Measurements from ENCODE around the gene DET1.
"Not testable (repeated sequence)": the region's sequence is repeated elsewhere in the genome, so short reads cannot be mapped to it uniquely, and the experiment has no call there.

DET1 gene

DNA sequence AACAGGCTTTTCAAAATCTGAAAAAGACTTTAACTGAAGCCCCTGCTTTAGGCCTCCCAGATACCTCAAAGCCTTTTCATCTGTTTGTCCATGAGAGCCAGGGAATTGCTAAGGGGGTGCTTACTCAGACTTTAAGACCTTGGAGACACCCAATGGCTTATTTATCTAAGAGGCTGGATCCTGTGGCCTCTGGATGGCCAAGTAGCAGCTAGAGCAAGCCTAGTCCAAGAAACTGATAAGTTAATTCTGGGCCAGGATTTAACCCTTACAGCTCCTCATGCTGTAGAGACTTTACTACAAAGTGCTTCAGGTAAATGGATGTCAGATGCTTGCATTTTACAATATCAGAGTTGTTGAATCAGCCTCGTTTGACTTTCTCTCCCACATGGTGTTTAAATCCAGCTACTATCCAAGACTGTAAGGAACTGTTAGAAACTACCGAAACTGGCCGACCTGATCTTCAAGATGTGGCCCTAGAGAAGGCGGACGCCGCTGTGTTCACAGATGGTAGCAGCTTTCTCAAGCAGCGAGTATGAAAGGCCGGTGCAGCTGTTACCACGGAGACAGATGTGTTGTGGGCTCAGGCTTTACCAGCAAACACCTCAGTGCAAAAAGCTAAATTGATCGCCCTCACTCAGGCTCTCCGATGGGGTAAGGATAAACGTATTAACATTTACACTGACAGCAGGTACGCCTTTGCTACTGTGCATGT lies 3.3 kb downstream of the DET1 start:
- Histone ChIP-seq H3K4me3 (ENCODE audit: low read length) (no peak overlapping the region), H3K27ac (ENCODE audit: low read depth, low read length) (no peak overlapping the region), H4K20me1 (ENCODE audit: control insufficient read depth, insufficient read depth, low read depth, low read length) (no peaks in the 10 kb centered on the region), H3K9me3 (ENCODE audit: control insufficient read depth, insufficient read depth, low read length) (no peaks in the 10 kb centered on the region; the same call in 1 of the 2 replicates), H3K79me2 (ENCODE audit: control insufficient read depth, low read length) (peaks cover 15% of the 10 kb centered on the region), H3K4me1 (ENCODE audit: control insufficient read depth, low read length) (peaks cover 10% of the 10 kb centered on the region), H3K27me3 (ENCODE audit: control insufficient read depth, low read length) (no peaks in the 10 kb centered on the region), H3K9me2 (replicated peaks; ENCODE audit: control insufficient read depth, low read length) (no peaks in the 10 kb centered on the region), H3F3A (ENCODE audit: control insufficient read depth, insufficient read depth) (no peaks in the 10 kb centered on the region), H3K36me3 (ENCODE audit: control insufficient read depth, low read length) (peaks cover 6% of the 10 kb centered on the region; the same call in 1 of the 2 replicates), H3K4me2 (ENCODE audit: low read length) (no peak overlapping the region)
- no peak for TF ChIP-seq CTCF (IDR thresholded peaks at IDR 0.05; ENCODE audit: low read depth, low read length, poor library complexity, severe bottlenecking)
- no peak for TF ChIP-seq EZH2phosphoT487 (IDR thresholded peaks at IDR 0.05; ENCODE audit: borderline replicate concordance, low read length)

GRCh38 chr15:88542342-88542733 lies 4.1 kb downstream of the DET1 start:
- Histone ChIP-seq H3F3A (ENCODE audit: control insufficient read depth, insufficient read depth) (no peaks in the 10 kb centered on the region), H3K27me3 (ENCODE audit: control insufficient read depth, low read length) (no peaks in the 10 kb centered on the region), H3K9me3 (ENCODE audit: control insufficient read depth, insufficient read depth, low read length) (no peaks in the 10 kb centered on the region; the same call in 1 of the 2 replicates), H3K36me3 (ENCODE audit: control insufficient read depth, low read length) (peaks cover 6% of the 10 kb centered on the region; the same call in 1 of the 2 replicates), H3K9me2 (replicated peaks; ENCODE audit: control insufficient read depth, low read length) (no peaks in the 10 kb centered on the region), H4K20me1 (ENCODE audit: control insufficient read depth, insufficient read depth, low read depth, low read length) (no peaks in the 10 kb centered on the region), H3K4me3 (ENCODE audit: low read length) (no peak overlapping the region), H3K4me2 (ENCODE audit: low read length) (no peak overlapping the region), H3K4me1 (ENCODE audit: control insufficient read depth, low read length) (peaks cover 10% of the 10 kb centered on the region), H3K27ac (ENCODE audit: low read depth, low read length) (no peak overlapping the region), H3K79me2 (ENCODE audit: control insufficient read depth, low read length) (peaks cover 15% of the 10 kb centered on the region)
- TF ChIP-seq CTCF (IDR thresholded peaks at IDR 0.05; ENCODE audit: low read depth, low read length, poor library complexity, severe bottlenecking), result no peak

GRCh38 chr15:88541709-88542341 lies 4.7 kb downstream of the DET1 start:
- peaks cover 7% of the 10 kb centered on the region for H3K4me1 ChIP-seq (ENCODE audit: control insufficient read depth, low read length)
- H3K27ac ChIP-seq (ENCODE audit: low read depth, low read length), result no peak overlapping the region
- H3K4me2 ChIP-seq (ENCODE audit: low read length), result no peak overlapping the region
- peaks cover 15% of the 10 kb centered on the region for H3K79me2 ChIP-seq (ENCODE audit: control insufficient read depth, low read length)
- H3K36me3 ChIP-seq (ENCODE audit: control insufficient read depth, low read length), result peaks cover 6% of the 10 kb centered on the region; the same call in 1 of the 2 replicates
- H3F3A ChIP-seq (ENCODE audit: control insufficient read depth, insufficient read depth), result no peaks in the 10 kb centered on the region
- TF ChIP-seq EZH2phosphoT487 (IDR thresholded peaks at IDR 0.05; ENCODE audit: borderline replicate concordance, low read length), result no peak
- no peak for TF ChIP-seq CTCF (IDR thresholded peaks at IDR 0.05; ENCODE audit: low read depth, low read length, poor library complexity, severe bottlenecking)
- no peak overlapping the region for H3K4me3 ChIP-seq (ENCODE audit: low read length)
- no peaks in the 10 kb centered on the region for H3K9me2 ChIP-seq (replicated peaks; ENCODE audit: control insufficient read depth, low read length)
- H3K9me3 ChIP-seq (ENCODE audit: control insufficient read depth, insufficient read depth, low read length), result no peaks in the 10 kb centered on the region; the same call in 1 of the 2 replicates
- H3K27me3 ChIP-seq (ENCODE audit: control insufficient read depth, low read length), result no peaks in the 10 kb centered on the region
- H4K20me1 ChIP-seq (ENCODE audit: control insufficient read depth, insufficient read depth, low read depth, low read length), result no peaks in the 10 kb centered on the region

GRCh38 chr15:88541111-88541510 lies 5.4 kb downstream of the DET1 start:
- H3K27me3 ChIP-seq (ENCODE audit: control insufficient read depth, low read length); H3K4me1 ChIP-seq (ENCODE audit: control insufficient read depth, low read length); H3K27ac ChIP-seq (ENCODE audit: low read depth, low read length): not testable (repeated sequence)

DNA sequence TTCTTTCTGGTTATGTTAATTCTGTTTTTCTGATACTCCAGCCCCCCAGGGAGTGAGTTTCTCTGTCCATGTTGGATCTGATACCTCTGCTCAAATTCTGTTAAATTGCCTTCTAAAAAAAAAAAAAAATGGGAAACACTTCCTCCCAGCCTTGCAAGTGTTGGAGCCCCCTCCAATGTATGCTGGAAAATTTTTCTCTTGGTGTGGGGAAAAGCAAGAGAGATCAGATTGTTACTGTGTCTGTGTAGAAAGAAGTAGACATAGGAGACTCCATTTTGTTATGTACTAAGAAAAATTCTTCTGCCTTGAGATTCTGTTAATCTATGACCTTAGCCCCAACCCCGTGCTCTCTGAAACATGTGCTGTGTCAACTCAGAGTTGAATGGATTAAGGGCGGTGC lies 6.1 kb downstream of the DET1 start:
- not testable (repeated sequence) for H3K9me2 ChIP-seq (replicated peaks; ENCODE audit: control insufficient read depth, low read length); H3F3A ChIP-seq (ENCODE audit: control insufficient read depth, insufficient read depth); H3K4me3 ChIP-seq (ENCODE audit: low read length); H3K27ac ChIP-seq (ENCODE audit: low read depth, low read length); H3K36me3 ChIP-seq (ENCODE audit: control insufficient read depth, low read length); H3K27me3 ChIP-seq (ENCODE audit: control insufficient read depth, low read length); H3K4me2 ChIP-seq (ENCODE audit: low read length); H3K4me1 ChIP-seq (ENCODE audit: control insufficient read depth, low read length); H3K9me3 ChIP-seq (ENCODE audit: control insufficient read depth, insufficient read depth, low read length); H4K20me1 ChIP-seq (ENCODE audit: control insufficient read depth, insufficient read depth, low read depth, low read length)
- H3K79me2 ChIP-seq (ENCODE audit: control insufficient read depth, low read length), result peaks cover 11% of the 10 kb centered on the region

More at GRCh38 chr15:88541111-88541510, 5.4 kb downstream of the DET1 start:
- not testable (repeated sequence) for H3K9me3 ChIP-seq (ENCODE audit: control insufficient read depth, insufficient read depth, low read length); H3K4me2 ChIP-seq (ENCODE audit: low read length); H3F3A ChIP-seq (ENCODE audit: control insufficient read depth, insufficient read depth); H3K9me2 ChIP-seq (replicated peaks; ENCODE audit: control insufficient read depth, low read length); H3K4me3 ChIP-seq (ENCODE audit: low read length); H4K20me1 ChIP-seq (ENCODE audit: control insufficient read depth, insufficient read depth, low read depth, low read length); H3K36me3 ChIP-seq (ENCODE audit: control insufficient read depth, low read length)
- peaks cover 15% of the 10 kb centered on the region for H3K79me2 ChIP-seq (ENCODE audit: control insufficient read depth, low read length)
